Fibroblast of lung (primary cell): Measurements from ENCODE around the gene SMIM36.

Source experiments
- EZH2 ChIP-seq: IDR thresholded peaks from 2 replicates; pipeline ENCODE4 v1.5.1; 2012; ENCODE audit warnings: low read length, control low read depth, mild to moderate bottlenecking; ENCODE audit errors: missing control alignments
- TF ChIP-seq, protein P1 (sequence below), 2 donors: IDR thresholded peaks in 1 of 2; conservative IDR thresholded peaks in 1 of 2; 1 replicate in 1 of 2; 2 replicates in 1 of 2; pipeline ENCODE4 v1.5.1; 2011 to 2012; ENCODE audit warnings: low read length in 2 of 2, control low read depth in 1 of 2, inconsistent platforms in 1 of 2, low read depth in 1 of 2, mild to moderate bottlenecking in 1 of 2

DNA sequence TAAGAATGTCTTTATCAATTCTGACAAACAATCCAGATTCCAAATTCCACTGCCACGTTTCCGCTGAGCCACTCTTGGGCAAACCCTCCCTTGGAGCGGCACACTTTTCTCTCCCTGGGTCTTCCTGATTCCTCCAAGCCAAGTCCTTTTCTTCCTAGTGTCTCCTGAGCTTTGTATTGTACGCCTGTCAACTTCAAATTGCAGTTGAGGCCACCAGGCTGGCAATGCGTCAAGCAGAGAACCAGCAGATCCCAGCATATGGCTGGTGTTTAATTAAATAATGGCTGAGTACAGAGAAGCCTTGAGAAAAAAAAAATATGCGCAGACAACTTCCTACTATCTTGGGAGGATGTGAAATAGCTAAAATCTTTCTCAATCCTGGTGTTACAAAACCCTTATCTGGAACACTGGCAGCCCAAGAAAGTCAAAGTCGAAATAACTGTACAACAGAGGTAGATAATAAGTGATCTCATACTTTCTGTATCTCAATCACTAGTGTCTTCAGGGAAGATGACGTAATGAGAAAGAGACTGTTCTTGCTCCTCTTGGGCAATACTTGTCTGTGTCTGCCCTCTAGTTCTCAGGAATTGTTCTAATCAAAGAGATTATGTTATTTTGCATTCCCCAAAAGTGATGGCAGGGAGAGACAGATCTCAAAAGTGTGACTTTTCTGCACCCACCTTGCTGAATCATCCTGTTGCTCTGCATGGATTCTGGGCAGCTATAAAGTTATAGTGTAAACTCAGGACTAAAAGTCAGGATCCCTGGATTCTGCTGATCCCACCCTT lies 15.0 kb downstream of the SMIM36 start:
- TF ChIP-seq EZH2, result no peak
- TF ChIP-seq, protein P1, sequence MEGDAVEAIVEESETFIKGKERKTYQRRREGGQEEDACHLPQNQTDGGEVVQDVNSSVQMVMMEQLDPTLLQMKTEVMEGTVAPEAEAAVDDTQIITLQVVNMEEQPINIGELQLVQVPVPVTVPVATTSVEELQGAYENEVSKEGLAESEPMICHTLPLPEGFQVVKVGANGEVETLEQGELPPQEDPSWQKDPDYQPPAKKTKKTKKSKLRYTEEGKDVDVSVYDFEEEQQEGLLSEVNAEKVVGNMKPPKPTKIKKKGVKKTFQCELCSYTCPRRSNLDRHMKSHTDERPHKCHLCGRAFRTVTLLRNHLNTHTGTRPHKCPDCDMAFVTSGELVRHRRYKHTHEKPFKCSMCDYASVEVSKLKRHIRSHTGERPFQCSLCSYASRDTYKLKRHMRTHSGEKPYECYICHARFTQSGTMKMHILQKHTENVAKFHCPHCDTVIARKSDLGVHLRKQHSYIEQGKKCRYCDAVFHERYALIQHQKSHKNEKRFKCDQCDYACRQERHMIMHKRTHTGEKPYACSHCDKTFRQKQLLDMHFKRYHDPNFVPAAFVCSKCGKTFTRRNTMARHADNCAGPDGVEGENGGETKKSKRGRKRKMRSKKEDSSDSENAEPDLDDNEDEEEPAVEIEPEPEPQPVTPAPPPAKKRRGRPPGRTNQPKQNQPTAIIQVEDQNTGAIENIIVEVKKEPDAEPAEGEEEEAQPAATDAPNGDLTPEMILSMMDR (conservative IDR thresholded peaks at IDR 0.05 in 1 of 2, IDR thresholded peaks at IDR 0.05 in 1 of 2; ENCODE audit: low read depth in 1 of 2, low read length in 2 of 2), result no peak
